GM21381 (cell line): ENCODE measurements around the gene RAB34.
"Not testable (repeated sequence)": the region's sequence is repeated elsewhere in the genome, so short reads cannot be mapped to it uniquely, and the experiment has no call there.

Experiments used
- ATAC-seq: cut with Tn5 transposase; IDR thresholded peaks from one replicate; pipeline ENCODE4 v1.9.1; 2021; ENCODE audit warnings: mild to moderate bottlenecking, moderate library complexity; ENCODE audit not compliant: unreplicated experiment

RAB34 gene

DNA sequence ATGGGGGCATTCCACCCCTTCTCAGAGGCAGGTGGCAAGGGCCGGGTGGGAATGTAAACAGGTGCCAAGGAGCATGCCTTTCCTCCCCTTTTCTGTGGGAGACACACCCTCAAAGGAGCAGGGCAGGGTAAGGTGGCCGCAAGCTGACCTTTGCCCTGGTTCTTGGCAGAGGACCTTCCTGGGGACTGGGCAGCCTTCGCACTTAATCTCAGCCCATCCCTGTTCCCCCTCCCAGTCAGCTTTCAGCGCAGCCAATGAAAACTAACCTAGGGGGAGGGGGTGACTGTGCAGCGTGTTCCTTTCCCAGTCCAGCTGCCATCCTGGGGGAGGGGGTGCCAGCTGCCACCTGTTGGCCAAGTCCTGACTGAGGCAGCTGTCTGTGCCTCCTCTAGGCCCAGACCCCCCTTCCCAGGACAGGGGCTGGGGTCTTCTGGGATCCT lies 29.0 kb upstream of the RAB34 start:
- no peak for ATAC-seq

DNA sequence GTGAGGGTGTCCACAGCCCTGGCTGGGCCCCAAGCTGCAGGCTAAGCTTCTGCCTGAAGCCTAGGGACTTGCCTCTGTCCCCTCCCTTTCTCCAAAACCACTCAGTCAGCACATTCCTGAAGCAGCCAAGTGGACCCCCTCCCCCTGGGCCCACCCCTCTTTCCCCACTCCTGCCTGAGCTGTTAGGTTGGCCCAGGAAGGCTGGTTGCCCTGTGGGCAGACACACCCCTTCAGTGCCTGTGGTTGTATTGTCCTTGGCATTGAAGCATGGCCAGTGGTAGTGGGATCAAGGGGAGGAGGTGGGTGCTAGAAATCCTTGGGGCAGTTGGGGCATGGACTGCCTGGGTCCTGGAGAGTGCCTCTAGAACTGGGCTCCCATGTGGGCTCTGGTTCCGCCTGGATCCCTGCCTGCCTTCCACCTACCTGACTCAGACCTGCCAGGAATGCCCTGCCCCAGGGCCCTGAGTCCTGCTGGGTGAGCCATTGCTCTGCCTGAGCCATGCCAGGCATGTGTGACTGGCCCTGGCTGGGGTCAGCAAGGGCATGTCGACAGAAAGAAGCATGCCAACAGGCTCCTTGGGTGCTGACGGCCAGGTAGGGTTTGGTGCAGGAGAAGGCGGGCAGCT lies 28.2 kb upstream of the RAB34 start:
- ATAC-seq: no peak

DNA sequence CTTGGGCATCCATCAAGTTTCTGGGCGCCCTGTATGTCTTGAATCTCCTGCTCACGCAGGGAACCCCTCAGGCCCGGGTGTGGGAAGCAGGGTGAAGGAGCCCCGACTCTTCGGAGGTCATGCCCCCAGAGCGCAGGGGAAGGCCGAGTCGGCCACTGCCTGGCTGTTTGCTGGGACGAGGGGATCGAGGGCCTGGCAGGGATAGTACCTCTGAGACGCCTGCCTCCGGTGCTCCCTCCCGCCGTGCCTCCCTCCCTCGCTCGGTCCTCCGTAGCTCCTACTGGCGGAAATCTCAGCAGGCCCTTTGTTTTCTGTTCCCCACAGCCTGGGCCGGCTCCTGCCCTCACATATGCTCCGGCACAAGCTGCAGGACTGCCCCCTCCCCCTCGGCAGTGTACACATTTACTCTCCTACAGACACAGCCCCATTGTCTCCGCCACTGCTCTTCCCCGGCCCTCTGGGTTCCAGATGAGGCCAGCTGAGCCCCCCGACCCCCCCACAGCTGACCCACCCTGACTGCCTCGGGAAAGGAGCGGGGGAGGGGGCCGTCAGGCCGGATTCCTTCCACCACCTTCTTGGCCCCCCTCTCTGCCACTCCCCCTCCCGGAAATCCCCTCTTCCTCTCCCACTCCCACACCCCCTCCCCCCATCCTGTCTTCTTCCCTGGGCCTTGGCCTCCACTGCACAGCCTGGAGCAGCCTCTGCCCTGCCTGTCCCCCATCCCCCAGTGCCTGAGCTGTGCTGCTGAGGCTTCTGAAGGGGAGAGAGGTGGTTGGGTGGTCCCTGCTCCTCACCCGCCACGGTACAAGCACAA lies 27.5 kb upstream of the RAB34 start:
- no peak for ATAC-seq

DNA sequence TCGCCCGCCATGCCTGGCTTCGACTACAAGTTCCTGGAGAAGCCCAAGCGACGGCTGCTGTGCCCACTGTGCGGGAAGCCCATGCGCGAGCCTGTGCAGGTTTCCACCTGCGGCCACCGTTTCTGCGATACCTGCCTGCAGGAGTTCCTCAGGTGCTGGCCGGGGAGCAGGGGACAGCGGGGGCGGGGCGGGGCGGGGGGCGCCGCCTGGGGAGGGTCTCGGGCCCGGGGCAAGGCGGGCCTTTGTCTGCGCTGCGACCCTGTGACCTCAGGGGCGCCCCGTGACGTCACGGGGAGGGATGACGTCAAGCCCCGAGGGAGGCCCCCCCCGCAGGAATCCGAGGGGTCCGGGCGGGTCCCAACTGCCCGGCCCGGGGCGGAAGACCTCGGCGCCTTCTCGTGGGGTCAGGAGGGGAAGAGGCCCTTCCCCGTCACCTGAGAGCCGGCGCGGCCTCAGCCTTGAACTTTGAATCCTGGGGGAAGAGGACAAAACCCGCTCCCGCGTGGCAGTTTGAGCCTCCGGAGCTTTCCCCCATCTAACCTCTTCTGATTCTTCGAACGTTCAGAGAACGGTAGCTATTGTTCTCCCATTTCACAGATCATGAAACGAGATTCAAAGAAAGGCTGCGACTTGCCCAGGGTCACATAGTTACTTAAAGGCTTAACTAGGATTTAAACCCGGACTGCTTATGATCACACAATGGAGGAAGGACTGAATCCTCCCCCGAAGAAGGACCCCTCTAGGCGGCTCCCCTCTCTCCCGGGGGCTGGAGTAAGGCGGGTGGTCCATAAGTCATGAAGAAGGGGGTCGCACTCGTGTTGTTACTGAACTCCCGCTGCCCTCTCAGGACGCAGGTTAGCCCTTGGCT lies 26.7 kb upstream of the RAB34 start:
- ATAC-seq: peak; percentile 30

DNA sequence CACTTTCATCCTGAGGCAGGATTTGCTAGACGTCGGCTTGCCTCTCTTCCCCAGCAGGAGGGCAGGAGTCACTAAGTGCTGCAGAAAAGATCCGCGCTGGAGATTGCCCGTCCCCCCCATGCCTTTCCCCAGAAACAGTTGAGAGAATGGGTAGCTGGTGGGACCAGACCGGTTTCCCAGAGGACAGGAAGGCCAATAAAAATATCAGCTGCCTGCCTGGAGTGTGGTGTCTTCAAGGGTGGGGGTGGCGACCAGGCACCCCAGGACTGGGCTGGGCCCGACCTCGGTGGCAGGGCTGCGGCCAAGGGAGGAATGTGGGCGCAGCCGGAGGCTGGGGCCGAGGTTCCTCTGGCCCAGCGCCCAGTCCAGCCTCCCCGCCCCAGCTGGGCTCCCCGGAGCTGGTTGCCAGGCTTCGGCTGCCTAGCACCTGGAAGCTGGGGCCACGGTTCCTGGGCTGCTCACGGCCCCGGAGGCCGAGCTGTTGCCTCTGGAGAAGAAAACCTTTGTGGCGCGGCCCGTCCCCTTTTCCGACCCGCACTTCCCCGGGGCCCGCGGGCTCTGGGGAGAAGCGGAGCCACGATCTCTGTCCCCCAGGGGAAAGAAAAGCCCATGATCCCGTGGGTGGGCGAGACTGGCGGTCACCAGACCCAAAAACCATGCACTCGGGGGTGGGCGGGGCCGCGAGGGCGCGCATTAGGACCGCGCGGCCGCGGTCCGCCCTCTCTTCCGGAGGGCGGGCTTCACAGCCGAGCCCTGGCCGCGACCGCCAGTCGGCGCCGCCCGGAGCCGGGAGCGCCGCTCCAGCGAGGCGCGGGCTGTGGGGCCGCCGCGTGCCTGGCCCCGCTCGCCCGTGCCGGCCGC lies 25.8 kb upstream of the RAB34 start, which contains the start of gene TRAF4:
Gene TRAF4, plus strand, starts transcription at position 769 of the 861 bp plus-strand sequence. CDS start 102 bp downstream, outside the sequence.
- peak; percentile 69 for ATAC-seq

DNA sequence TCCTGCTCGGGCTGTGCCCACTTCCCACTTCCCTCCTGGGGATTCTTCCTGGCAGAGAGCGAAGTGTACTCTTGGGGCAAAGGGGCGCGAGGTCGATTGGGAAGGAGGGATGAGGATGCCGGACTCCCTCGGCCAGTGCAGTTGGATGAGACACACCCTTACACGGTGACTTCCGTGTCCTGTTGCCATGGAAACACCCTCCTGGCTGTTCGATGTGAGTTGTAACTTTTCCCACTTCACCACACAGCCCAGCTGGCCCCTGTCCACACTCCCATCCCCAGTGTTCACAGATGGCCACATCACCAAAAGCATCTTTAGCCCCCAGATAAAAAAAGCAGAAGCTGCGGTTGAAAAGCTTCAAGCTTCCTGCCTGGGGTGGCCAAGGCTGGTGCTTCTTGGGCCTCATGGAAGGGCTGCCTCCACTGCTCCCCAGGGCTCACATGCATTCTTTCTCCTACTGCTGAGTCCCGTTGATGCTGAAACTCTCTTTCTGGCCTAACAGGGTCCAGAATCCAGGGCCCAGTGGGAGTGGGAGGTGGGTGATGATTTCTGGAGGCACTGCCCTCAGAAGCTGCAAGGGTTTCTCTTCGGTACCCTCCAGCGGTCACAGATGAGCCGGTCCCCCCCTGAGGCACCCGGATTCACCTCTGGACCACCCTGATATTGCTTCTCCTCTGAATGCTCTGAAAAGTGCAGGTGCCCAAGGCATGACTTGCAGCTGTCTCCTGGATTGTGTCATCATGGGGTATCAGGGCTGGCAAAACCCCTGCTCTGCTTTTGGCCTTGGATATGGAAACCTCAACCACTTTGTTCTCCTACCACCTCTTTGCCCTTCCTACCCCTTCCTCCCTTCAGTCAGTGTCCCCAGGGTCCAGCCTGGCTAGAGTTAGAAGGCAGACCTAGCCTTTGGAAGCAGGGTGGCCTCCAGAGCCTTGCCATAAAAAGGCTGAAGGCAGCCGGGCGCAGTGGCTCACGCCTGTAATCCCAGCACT lies 24.0 kb upstream of the RAB34 start:
- no peak for ATAC-seq

DNA sequence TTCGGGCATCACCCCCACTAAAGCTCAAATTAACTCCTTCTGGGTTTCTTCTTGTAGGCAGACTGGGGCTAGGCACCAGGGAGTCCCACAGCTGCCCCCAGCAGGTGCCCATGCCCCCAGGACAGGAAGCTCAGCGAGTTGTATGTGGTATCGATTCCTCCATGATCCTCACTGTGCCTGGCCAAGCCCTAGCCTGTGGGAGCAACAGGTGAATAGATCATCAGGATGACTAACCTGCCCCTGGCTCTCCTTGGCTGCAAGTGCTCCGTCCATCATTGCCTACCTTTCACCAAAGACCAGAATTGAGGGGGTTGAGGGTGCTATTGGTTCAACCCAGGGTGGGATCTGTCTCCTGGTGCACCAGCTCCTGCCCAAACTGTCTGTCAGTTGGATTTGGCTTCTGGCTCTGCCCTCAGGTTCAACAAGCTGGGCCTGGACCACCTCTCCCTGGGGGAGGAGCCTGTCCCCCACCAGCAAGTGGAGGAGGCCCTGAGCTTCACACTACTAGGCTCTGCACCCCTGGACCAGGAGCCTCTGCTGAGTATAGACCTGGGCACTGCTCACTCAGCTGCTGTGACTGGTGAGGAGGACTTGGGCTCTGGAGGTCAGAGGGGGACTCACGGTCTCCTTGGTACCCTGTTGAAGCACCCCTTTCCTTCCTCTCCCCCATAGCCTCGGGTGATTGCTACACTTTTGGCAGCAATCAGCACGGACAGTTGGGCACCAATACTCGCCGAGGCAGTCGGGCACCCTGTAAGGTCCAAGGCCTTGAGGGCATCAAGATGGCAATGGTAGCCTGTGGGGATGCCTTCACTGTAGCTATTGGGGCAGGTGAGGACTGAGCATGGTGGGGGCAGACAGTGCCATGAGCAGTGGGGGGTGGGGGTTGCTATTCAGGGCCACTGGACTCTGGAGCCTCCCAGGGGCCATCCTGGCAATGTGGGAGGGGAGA lies 23.0 kb upstream of the RAB34 start:
- no peak for ATAC-seq

DNA sequence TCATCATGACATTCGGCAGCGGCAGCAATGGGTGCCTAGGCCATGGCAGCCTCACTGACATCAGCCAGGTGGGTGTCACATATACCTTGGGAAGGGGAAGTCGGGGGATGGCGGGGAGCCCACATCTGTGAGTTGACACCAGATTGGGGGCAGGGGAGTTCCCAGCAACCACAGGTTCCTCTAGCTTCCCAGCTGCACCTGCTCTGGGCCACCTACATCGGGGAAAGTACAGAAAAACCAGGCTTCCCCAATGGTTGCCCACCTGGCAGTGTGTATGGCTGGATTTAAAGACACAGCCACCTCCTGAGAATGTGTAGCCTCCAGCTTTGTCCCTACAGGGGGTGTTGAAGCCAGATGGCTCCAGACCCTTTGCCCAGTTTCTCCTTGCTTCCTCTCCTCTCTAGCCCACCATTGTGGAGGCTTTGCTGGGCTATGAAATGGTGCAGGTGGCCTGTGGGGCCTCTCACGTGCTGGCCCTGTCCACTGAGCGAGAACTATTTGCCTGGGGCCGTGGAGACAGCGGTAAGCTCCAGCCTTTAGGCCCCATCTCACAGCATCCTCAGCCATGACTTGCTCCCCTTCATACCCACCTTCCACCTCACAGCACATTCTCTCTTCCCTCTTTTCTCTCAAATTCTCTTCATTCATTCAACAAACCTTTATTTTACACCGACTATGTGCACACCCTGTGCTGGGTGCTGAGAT lies 21.2 kb upstream of the RAB34 start:
- peak; percentile 28 for ATAC-seq

DNA sequence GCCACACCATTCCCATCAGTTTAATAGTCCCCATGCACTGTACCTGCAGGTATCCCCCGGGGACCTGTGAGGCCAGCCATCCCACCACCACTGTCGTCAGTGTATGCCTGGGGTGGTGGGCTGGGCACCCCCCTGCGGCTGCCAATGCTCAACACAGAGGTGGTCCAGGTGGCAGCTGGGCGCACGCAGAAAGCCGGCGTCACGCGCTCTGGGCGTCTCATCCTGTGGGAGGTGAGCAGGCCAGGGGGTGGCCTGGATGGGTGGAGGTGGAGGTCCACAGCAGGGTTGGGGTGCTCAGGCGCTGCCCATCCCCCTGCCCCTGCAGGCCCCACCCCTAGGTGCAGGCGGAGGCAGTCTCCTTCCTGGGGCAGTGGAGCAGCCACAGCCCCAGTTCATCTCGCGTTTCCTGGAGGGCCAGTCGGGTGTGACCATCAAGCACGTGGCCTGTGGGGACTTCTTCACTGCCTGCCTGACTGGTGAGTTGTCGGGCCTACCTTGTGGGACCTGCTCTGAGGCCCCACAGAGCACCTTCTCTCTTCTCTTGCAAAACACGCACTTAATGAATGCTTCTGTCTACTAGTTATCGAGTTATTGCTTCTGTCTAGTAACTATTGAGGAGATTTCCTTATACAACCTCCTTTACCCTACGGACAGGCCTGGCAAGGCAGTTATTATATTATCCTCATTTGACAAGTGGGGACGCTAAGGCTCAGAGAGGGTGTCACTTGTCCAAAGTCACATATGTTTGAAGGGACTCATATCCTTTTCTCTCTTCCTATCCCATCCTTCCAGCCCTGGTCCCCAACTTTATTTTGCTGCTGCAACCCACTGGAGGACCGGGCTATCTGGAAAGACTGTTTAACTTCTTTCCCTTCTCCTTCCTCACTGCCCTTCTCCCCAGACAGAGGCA lies 20.4 kb upstream of the RAB34 start:
- ATAC-seq: peak; percentile 61

DNA sequence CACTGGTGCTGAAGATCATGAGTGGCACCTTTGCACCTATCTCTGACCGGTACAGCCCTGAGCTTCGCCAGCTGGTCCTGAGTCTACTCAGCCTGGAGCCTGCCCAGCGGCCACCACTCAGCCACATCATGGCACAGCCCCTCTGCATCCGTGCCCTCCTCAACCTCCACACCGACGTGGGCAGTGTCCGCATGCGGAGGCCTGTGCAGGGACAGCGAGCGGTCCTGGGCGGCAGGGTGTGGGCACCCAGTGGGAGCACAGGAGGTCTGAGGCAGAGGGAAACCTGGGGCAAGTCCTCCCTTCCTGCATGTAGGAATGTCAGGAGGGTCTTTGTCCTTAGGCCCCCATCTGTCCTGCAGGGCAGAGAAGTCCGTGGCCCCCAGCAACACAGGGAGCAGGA lies 19.6 kb upstream of the RAB34 start:
- ATAC-seq: no peak

DNA sequence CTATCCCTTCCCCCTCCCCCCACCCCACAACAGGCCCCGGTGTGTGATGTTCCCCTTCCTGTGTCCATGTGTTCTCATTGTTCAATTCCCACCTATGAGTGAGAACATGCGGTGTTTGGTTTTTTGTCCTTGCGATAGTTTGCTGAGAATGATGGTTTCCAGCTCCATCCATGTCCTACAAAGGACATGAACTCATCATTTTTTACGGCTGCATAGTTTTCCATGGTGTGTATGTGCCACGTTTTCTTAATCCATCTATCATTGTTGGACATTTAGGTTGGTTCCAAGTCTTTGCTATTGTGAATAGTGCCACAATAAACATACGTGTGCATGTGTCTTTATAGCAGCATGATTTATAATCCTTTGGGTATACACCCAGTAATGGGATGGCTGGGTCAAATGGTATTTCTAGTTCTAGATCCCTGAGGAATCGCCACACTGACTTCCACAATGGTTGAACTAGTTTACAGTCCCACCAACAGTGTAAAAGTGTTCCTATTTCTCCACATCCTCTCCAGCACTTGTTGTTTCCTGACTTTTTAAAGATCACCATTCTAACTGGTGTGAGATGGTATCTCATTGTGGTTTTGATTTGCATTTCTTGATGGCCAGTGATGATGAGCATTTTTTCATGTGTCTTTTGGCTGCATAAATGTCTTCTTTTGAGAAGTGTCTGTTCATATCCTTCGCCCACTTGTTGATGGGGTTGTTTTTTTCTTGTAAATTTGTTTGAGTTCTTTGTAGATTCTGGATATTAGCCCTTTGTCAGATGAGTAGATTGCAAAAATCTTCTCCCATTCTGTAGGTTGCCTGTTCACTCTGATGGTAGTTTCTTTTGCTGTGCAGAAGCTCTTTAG lies 18.5 kb upstream of the RAB34 start:
- ATAC-seq: not testable (repeated sequence)

DNA sequence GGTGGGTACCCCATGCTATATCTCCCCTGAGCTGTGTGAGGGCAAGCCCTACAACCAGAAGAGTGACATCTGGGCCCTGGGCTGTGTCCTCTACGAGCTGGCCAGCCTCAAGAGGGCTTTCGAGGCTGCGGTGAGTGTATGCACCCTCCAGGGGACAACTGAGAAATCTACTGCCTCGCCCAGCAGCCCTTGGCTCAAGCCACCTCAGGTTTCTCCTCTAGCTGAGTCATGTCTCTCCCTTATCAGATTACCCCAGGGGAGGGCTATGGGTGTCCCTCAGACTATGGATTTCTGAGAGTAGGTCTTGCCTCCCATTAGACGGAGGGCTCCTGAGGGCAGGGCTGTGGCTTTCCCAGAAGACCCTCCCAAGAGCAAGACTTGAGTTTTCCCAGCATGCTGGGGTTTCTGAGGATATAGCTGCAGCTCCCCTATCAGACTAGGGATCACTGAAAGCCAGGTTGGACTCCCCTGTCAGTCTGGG lies 17.6 kb upstream of the RAB34 start:
- ATAC-seq: no peak

DNA sequence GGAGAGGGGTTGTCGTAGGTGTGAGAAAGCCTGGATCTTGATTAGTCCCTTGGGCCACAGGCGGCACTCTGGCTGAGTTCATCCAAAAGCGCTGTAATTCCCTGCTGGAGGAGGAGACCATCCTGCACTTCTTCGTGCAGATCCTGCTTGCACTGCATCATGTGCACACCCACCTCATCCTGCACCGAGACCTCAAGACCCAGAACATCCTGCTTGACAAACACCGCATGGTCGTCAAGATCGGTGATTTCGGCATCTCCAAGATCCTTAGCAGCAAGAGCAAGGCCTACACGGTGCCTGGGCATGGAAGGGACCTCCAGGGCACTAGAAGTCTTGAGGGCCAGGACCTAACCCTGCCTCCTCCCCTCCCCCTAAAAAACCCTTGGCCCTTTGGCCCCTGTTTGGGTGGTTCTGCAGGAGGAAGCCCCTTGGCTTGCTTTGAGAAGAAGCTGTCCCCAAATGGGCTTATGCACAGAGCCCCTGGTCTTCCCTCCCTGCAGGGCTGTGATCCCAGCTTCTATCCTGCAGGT lies 17.1 kb upstream of the RAB34 start:
- no peak for ATAC-seq

DNA sequence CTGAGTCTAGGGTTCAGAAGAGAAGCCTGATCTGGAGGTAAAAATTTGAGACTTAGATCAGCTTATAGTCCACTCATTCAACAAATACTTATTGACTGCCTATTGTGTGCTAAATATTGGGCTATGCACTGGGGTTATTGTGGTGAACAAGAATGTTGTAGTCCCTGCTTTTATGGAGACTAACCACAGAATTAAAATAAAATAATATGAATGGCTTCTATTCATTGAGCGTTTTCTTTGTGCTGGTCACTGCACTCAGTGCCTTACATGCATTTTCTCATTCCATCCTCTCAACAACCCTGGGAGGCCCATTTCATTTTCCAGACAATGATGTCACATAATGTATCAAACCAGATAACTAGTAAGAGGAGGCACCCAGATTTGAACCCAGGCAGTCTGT lies 15.7 kb upstream of the RAB34 start:
- no peak for ATAC-seq

DNA sequence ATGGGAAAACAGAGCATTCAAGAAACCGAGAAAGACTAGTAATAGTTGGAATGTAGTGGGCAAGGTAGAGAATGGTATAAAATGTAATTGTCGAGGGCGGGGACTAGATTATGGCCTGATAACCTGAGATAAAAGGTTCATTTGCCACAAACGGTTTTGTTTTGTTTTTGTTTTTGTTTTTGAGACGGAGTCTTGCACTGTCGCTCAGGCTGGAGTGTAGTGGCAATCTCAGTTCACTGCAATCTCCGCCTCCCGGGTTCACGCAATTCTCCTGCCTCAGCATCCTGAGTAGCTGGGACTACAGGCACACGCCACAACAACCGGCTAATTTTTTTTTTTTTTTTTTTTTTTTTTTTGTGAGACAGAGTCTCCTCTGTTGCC lies 12.3 kb upstream of the RAB34 start:
- ATAC-seq: no peak
